Testis (tissue), 3 donors: ENCODE measurements around the gene GDPGP1. TPM values are rescaled to one million over a fixed set of nuclear protein-coding genes. Genes with fewer than 3 reads are reported as not detected.

Experiments used
- DNase-seq: peaks from one replicate; pipeline ENCODE4 v3.0.0-alpha.2; 2019
- H3K27ac ChIP-seq, 2 donors: fragments of 200-600 bp; sonication (generic); one replicate each; pipeline ENCODE4 v1.5.1; 2019
- H3K27me3 ChIP-seq: fragments of 200-600 bp; sonication (generic); one replicate; pipeline ENCODE4 v1.5.1; 2019
- H3K36me3 ChIP-seq: fragments of 200-600 bp; sonication (generic); one replicate; pipeline ENCODE4 v1.5.1; 2017; ENCODE audit warnings: low read depth; ENCODE audit errors: missing control alignments
- H3K4me1 ChIP-seq: fragments of 200-600 bp; sonication (generic); one replicate; pipeline ENCODE4 v1.5.1; 2019
- H3K4me3 ChIP-seq, 2 donors: fragments of 200-600 bp; sonication (generic); one replicate each; pipeline ENCODE4 v1.5.1; 2017 to 2019
- H3K9me3 ChIP-seq: fragments of 200-600 bp; sonication (generic); one replicate; pipeline ENCODE4 v1.5.1; 2017
- CTCF ChIP-seq, 3 experiments: fragments of 450-650 bp in 2 of 3; fragments of 200-600 bp in 1 of 3; sonication (generic) in 1 of 3; IDR thresholded peaks; one replicate each; pipeline ENCODE4 v1.5.1; 2016 to 2019; ENCODE audit warnings: antibody characterized with exemption in 3 of 3, mild to moderate bottlenecking in 2 of 3, moderate library complexity in 1 of 3
- POLR2A ChIP-seq: fragments of 450-650 bp; IDR thresholded peaks from one replicate; pipeline ENCODE4 v1.6.1; 2017; ENCODE audit warnings: antibody characterized with exemption, mild to moderate bottlenecking, moderate library complexity
- WGBS, 2 donors: methylation state at CpG; one replicate each; pipeline ENCODE4 v1.1.5; 2018; 5-methylcytosine and 5-hydroxymethylcytosine counted together
- intact Hi-C: fragments of 100-400 bp; cut with DNase I; formaldehyde crosslinking; loops from one replicate; pipeline ENCODE4 v1.15.1; 2023; ENCODE audit warnings: low total_unique reads
- polyA plus RNA-seq: library from polyadenylated mRNA; stranded (reverse); fragments of 350-450 nt; fragmentation: Illumina TruSeq; extraction: RNeasy Lipid Tissue Mini Kit (QIAGEN cat#74804); gene quantifications from one replicate; pipeline ENCODE4 v1.2.3, GENCODE V29; 2014; ENCODE audit warnings: low read depth, low replicate concordance; ENCODE audit not compliant: insufficient read depth
- total RNA-seq, 2 donors: library from RNA; depleted of rRNA; stranded (reverse); fragments of >200 nt; gene quantifications; one replicate each; pipeline ENCODE4 v1.2.3, GENCODE V29; 2016

The GDPGP1 gene
- total and polyA plus RNA-seq, 3 donors from 2014 or later = 6.2 to 16.1 (median 8.9) TPM

GRCh38 chr15:90188914-90189748 is 44.9 kb upstream of the GDPGP1 start:
- H3K36me3 ChIP-seq = no peaks in the 10 kb centered on the region
- no peak for TF ChIP-seq POLR2A
- TF ChIP-seq CTCF (IDR thresholded peaks at IDR 0.05) = no peak
- H3K9me3 ChIP-seq = no peaks in the 10 kb centered on the region
- H3K4me3 ChIP-seq = no peak overlapping the region
- no peaks in the 10 kb centered on the region for H3K27me3 ChIP-seq
- WGBS, 2 donors = 84 to 85% methylated on average over 8 of the region's 8 CpGs
- H3K27ac ChIP-seq = no peak overlapping the region
- H3K4me1 ChIP-seq = peaks cover 30% of the 10 kb centered on the region
- no peak for DNase-seq
- intact Hi-C loops = no loop called here

GRCh38 chr15:90189781-90190467 is 44.1 kb upstream of the GDPGP1 start:
- Histone ChIP-seq H3K36me3 (no peaks in the 10 kb centered on the region), H3K27me3 (no peaks in the 10 kb centered on the region), H3K4me1 (peaks cover 30% of the 10 kb centered on the region), H3K27ac (no peak overlapping the region), H3K9me3 (no peaks in the 10 kb centered on the region), H3K4me3 (no peak overlapping the region)
- intact Hi-C loops = no loop called here
- TF ChIP-seq CTCF (IDR thresholded peaks at IDR 0.05) (no peak), POLR2A (no peak)
- WGBS, 2 donors = 81 to 91% methylated on average over 10 of the region's 10 CpGs
- DNase-seq = no peak

- H3K4me1 ChIP-seq = peaks cover 30% of the 10 kb centered on the region
- H3K27me3 ChIP-seq = no peaks in the 10 kb centered on the region
- no peak overlapping the region for H3K4me3 ChIP-seq
- WGBS, 2 donors = 77 to 95% methylated on average over 9 to 10 of the region's 10 CpGs
- intact Hi-C loops = no loop called here
- H3K9me3 ChIP-seq = no peaks in the 10 kb centered on the region
- H3K27ac ChIP-seq = no peak overlapping the region
- H3K36me3 ChIP-seq = no peaks in the 10 kb centered on the region
- no peak for TF ChIP-seq CTCF (IDR thresholded peaks at IDR 0.05)
- TF ChIP-seq POLR2A = no peak
- no peak for DNase-seq
These were observed 43.2 kb upstream of the GDPGP1 start for GRCh38 chr15:90190606-90191343.

- H3K27ac ChIP-seq = peak overlapping the region in 1 of 2 donors; percentile 55
- no peak for TF ChIP-seq CTCF (IDR thresholded peaks at IDR 0.05)
- H3K9me3 ChIP-seq = no peaks in the 10 kb centered on the region
- intact Hi-C loops = no loop called here
- WGBS, 2 donors = 69 to 94% methylated on average over 2 to 3 of the region's 3 CpGs
- H3K4me3 ChIP-seq = no peak overlapping the region
- H3K4me1 ChIP-seq = peaks cover 30% of the 10 kb centered on the region
- no peaks in the 10 kb centered on the region for H3K27me3 ChIP-seq
- H3K36me3 ChIP-seq = no peaks in the 10 kb centered on the region
- DNase-seq = no peak
These were observed 42.7 kb upstream of the GDPGP1 start for GRCh38 chr15:90191344-90191687.
